ENCODE measurements around the gene AKR1C1. TPM values are rescaled to one million over a fixed set of nuclear protein-coding genes. Genes with fewer than 3 reads are reported as not detected.
"Not testable (repeated sequence)": the region's sequence is repeated elsewhere in the genome, so short reads cannot be mapped to it uniquely, and the experiment has no call there.

Gene AKR1C1
- total and polyA plus RNA-seq, 2 of the 13 experiments (the other 11 are each of a cell fraction or from before 2014, with no cell fraction given): 948 to 2,238 TPM

GRCh38 chr10:5008857-5009548 lies 45.8 kb downstream of the AKR1C1 start (continued):
- TF ChIP-seq RERE (CRISPR knock-in tag; IDR thresholded peaks at IDR 0.05; ENCODE audit: low read depth) (peak; percentile 68; the same call in 1 of the 2 replicates), ATF2 (CRISPR knock-in tag; IDR thresholded peaks at IDR 0.05) (0 out of 2 replicates have a peak, but pooled peaks have one; percentile 39), NFE2L2 (IDR thresholded peaks at IDR 0.05; ENCODE audit: low read length) (peak; percentile 96), AHDC1 (CRISPR knock-in tag; IDR thresholded peaks at IDR 0.05; ENCODE audit: borderline replicate concordance) (peak; percentile 77; the same call in 1 of the 2 replicates), ZMYM4 (CRISPR knock-in tag; IDR thresholded peaks at IDR 0.05) (peak; percentile 70), NFE2 (CRISPR knock-in tag; IDR thresholded peaks at IDR 0.05) (peak; percentile 53), GATAD1 (CRISPR knock-in tag; IDR thresholded peaks at IDR 0.05) (peak; percentile 45; the same call in 1 of the 2 replicates), DNMT3B (CRISPR knock-in tag; conservative IDR thresholded peaks at IDR 0.05) (peak; percentile 64; the same call in 1 of the 2 replicates), ISL2 (CRISPR knock-in tag; IDR thresholded peaks at IDR 0.05) (peak; percentile 65), LCORL (IDR thresholded peaks at IDR 0.05) (0 out of 2 replicates have a peak, but pooled peaks have one; percentile 22), LCORL (CRISPR knock-in tag; IDR thresholded peaks at IDR 0.05) (0 out of 2 replicates have a peak, but pooled peaks have one; percentile 35), FOXP4 (CRISPR knock-in tag; IDR thresholded peaks at IDR 0.05) (peak; percentile 87), FOXA1 (CRISPR knock-in tag; IDR thresholded peaks at IDR 0.05) (peak; percentile 87), NCOR1 (IDR thresholded peaks at IDR 0.05; ENCODE audit: borderline replicate concordance, low read length) (peak; percentile 35; the same call in 1 of the 2 replicates)
- TF ChIP-seq FOXA1 (IDR thresholded peaks at IDR 0.05): not testable (repeated sequence)

All from HepG2 (cell line).